GM19438 (cell line): ENCODE results near the gene HECW1.
"Not testable (repeated sequence)": the region's sequence is repeated elsewhere in the genome, so short reads cannot be mapped to it uniquely, and the experiment has no call there.

ENCODE experiments used
- ATAC-seq: cut with Tn5 transposase; IDR thresholded peaks from one replicate; pipeline ENCODE4 v1.9.1; 2021; ENCODE audit warnings: low read depth; ENCODE audit not compliant: unreplicated experiment

HECW1 gene

DNA sequence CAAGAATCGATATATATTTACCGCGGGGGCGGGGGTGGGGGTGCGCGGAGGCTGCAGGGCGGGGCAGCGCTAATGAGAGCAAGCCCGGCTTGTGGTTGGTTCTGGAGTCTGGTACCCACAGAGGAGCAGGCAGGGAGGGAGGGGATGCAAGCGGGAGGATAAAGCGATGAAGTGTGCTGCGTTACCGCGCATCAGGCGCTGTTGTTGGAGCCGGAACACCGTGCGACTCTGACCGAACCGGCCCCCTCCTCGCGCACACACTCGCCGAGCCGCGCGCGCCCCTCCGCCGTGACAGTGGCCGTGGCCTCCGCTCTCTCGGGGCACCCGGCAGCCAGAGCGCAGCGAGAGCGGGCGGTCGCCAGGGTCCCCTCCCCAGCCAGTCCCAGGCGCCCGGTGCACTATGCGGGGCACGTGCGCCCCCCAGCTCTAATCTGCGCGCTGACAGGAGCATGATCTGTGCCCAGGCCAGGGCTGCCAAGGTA, at the start of gene HECW1:
TSS of gene HECW1 (plus strand) at position 189 of the 482 bp plus-strand sequence. CDS start 131,259 bp downstream, outside the sequence.
- no peak for ATAC-seq

DNA sequence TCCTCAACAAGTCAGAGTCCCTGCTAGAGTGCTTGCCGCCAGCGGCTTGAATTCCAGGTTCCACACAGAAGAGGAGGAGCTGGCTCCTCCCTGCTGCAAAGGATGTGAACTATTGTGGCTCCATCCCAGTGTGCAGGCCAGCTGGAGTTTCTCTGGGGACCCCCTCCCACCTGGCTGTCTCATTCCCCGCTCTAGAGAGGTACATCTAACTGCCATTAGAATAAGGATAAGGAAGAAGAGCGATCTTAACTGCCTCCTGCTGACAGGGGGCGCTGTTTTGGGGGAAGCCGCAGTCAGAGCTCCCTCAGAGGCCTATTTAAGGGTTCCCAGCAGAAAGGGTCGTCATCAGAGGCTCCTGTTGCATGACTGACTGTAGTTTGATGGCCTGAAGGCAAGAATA, 40.8 kb upstream of the HECW1 start:
- no peak for ATAC-seq

DNA sequence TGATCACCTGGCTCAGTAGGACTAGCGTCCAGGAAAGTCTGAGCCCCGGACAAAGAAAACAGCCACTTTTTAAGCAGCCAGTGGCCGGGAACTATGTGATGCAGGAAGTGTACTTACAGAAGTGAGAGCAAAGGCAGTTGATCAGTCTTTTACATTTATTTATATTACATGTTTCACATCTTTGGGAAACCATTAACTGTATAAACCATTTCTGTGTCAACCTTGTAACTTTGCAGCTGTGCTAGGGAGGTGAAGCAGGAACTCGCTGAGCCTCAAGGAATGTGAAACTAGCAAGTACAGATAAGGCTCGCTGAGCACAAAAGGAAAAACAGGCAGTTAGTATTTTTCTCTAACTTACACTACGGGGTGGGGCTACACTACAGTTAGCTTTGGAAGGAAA, 39.9 kb upstream of the HECW1 start:
- peak; percentile 77 for ATAC-seq

DNA sequence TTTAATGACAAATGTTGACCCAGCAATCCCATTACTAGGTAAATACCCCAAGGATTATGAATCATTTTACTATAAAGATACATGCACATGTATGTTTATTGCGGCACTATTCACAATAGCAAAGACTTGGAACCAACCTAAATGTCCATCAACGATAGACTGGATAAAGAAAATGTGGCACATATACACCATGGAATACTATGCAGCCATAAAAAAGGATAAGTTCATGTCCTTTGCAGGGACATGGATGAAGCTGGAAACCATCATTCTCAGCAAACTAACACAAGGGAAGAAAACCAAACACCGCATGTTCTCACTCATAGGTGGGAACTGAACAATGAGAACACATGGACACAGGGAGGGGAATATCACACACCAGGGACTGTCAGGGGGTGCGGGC, 38.6 kb upstream of the HECW1 start:
- ATAC-seq, result not testable (repeated sequence)

DNA sequence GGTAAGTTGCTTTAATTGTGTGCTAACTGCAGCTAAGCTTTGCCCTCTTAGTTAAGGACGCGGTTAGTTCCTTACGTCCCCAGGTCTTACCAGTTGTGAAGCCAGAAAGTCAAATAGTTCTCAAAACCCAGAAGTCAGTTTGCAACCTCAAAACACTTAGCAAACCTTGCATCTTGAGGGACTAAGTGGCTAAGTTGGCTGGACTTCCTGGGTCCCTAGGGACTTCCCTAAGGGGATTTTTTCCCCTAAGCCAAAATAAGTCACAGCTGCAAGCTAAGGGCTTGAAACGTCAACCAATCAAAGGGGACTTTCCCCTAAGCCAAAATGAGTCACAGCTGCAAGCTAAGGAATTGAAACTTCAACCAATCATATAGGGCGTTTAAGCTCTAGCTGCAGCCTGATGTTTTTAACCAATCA, 36.2 kb upstream of the HECW1 start:
- no peak for ATAC-seq

DNA sequence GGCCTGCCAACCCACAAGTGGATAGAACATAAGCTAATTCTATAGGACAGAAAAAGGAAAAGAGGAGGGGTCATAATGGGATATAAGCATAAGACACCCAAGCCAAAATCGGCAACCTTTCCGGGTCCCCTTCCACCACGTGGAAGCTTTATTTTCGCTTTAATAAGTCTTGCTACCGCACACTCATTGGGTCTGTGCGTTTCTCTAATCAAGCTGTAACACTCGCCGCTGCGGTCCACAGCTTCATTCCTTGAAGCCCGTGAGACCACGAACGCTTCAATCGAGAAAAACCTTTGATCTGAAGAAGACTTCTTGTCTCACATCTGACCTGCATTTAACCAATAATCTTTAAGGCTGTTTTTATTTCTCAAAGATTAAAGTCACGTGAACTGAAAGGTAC, 35.8 kb upstream of the HECW1 start:
- no peak for ATAC-seq

DNA sequence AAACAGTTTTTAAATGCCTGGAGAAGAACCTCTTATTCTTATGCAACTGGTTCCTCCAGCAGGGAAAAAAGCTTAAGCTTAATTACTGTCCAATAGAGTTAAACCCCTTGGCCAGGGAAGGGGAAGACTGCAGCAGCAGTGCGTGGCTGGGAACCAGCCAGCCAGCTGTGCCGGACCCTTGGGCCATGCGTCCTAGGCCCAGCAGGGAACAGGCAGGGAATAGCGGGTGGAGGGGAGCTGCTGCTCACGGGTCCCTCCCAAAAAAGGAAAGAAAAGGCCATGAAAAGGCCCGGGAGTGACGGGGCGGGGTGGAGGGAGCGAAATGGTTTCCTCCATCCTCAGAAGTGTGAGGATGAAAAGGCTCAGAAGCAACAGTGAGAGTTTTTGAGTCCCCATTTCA, 35.2 kb upstream of the HECW1 start:
- ATAC-seq, result no peak

DNA sequence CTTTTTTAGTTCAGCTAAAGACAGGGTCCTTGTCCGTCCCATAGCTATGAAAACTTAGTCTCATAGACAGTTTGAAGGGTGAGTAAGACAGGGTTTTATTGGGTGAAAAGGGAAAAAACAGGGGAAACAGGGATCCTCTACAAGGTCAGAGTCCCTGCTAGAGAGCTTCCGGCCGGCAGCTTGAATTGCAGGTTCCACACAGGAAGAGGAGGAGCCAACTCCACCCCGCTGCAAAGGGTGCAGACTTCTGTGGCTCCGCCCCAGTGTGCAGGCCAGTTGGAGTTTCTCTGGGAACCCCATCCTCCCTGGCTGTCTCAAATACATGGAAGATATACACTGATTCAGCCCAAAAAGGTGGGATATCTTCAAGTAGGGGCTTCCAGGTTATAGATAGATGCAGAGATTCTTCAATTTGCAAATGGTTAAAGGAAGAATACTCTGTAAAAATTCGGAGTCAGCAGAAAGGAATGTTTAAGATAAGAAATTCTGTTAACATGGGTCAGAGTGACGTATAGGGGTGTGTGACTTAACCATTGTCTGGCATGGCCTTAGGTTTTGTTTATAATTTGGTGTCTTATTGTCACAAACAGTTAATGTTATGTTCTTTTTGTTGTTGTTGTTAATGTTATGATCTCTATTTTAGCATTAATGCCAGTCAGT, 34.6 kb upstream of the HECW1 start:
- no peak for ATAC-seq

DNA sequence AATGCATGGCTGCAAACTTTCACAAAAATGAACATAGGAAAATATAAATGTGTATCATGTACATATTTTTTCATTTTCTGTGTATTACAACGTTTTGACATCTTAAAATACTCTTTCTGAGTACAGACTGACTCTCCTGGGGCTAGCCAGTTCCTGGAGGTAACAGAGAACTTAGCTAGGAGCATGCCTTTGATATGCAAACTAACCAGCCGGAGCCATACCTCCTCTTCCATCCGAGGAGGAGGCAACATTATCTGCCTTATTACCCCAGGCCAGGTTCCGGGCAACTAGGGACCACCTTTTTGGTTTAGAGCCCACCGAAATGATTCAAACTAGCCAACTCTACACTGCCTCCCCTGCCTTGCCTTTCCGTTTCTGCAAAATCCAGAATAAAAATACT, 33.7 kb upstream of the HECW1 start:
- ATAC-seq, result no peak

DNA sequence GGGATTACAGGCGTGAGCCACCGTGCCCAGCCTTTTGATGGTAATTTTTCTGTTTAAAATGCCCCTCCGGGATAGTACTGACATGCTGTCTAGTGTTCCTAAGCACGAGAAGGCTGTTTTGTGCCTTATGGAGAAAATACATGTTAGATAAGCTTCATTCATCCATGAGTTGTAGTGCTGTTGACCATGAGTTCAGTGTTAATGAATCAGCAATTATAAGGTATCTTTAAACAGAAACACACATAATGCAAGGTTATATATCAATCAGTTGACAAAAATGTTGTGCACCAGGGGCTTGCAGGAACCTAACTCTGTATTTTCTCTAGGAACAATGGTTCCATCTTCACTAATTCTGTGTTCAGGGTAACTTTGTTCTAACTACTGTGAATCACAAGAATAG, 30.8 kb upstream of the HECW1 start:
- ATAC-seq, result no peak

DNA sequence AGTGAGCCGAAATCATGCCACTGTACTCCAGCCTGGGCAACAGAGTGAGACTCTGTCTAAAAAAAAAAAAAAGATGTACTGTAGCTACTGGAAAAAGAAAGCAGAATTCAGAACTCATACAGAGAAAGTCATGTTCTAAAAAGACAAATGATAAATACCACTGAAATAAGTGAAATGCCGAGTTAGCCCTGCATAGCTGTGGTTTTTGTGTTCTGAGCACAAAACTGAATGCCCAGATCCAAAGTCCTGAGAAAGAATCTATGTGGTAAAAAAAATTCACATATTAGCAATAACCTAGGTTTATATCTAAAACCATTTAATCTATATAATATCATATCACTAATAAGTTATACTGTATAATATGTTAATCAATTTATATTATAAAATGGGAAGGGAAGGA, 29.3 kb upstream of the HECW1 start:
- no peak for ATAC-seq

DNA sequence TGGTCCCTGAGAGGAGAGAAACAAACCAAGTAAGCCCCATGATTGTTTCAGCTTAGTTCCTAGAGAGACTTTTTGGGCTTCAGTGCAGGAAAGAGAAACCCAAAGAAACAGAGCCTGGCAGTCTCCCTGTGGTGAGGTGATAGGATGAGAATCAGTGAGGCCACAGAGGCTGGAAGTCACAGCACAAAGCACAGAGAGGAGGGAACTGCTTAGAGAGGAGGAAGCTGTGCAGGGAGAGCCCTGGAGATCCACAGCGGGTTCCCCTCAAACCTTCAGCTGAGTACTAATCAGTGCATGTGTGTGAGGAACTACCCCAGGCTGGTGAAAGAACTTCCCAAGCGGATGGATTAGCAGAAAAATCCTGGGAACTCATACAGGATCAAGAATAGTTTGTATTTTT, 27.4 kb upstream of the HECW1 start:
- ATAC-seq, result no peak

DNA sequence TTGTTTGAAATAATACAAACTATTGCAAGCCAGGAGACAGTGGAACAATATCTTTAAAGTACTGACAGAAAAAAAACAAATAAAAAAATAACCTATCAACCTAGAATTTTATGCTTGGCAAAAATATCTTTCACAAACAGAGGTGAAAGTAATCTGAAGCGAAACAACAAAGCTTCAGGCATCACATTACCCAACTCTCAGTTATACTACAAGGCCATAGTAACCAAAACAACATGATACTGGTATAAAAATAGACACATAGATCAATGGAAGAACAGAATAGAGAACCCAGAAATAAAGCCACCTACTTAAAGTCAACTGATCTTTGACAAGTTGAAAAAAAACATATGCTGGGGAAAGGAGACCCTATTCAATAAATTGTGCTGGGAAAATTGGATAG, 26.5 kb upstream of the HECW1 start:
- ATAC-seq, result no peak

DNA sequence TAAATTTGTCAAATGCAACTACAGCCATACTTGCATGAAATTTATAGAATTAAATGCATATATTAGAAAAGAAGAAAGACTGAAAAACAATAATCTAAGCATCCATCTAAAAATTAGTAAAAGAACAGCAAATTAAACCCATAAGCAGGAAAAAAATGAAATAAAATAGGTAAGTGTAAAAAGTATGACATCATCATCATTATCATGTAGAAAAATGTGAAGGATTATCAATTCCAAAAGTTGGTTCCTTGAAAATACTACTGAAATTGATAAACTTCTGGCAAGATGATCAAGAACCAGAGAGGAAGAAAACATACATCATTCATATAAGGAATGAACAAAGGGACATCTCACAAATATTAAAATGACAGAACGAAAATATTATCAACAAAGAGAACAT, 19.6 kb upstream of the HECW1 start:
- ATAC-seq, result no peak

DNA sequence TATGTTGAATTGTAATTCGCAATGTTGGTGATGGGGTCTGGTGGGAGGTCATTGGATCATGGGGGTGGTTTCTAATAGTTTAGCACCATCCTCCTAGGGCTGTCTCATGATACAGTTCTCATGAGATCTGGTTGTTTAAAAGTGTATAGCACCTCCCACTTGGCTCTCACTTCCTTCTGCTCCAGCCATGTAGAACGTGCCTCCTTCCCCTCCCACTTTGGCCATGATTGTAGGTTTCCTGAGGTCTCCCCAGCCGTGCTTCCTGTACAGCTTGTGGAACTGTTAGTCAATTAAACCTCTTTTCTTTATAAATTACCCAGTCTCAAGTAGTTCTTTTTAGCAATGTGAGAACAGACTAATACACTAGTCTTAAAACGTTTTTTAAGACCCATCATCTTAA, 15.6 kb upstream of the HECW1 start:
- ATAC-seq, result no peak

DNA sequence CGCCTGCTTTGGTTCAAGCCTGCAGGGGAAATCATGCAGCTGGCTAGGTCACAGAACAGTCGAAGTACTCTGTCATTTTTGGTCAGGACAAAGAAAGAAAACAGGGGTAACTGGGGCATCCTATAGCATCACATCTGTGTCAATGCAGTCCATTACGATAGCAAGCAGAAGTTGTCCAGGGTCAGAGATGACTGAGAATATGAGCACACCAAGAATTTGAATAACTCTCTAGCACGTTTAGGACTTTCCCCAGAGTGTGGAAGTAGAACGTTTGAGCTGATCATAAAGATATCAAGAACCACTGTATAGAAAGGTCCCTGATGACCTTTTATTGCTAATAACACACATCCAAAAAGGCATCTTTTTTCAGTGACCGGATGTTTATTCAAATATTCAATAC, 12.7 kb upstream of the HECW1 start:
- no peak for ATAC-seq

DNA sequence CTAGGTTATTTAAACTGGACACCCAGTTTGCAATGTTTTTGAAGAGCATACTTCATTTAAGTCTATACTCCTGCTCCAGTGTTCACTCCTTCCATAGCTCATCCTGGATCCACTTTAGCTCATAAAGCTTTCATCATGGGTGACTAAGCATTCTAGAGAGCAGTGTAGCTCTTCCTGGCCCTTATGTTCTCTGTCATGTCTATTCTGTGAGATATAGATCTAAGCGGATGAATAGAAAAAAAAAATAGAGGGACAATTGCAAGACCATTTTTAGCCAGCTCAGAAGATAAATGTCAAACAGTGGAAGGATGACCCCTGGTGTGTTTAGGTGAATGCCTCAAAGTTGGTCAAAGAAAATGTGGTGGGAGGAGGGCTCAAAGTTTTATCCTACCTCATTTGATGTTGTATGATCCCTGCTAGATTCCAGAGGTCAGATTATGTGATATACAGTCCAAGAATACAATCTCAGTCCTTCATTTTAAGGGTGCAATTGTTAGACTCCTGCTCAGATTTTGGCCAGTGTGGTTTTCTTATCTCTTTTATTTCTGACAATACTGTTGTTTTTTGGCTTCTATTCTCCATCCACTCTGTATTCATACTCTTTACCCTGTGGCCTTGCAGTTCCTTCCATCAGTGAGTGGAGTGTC, 7.5 kb upstream of the HECW1 start:
- no peak for ATAC-seq

DNA sequence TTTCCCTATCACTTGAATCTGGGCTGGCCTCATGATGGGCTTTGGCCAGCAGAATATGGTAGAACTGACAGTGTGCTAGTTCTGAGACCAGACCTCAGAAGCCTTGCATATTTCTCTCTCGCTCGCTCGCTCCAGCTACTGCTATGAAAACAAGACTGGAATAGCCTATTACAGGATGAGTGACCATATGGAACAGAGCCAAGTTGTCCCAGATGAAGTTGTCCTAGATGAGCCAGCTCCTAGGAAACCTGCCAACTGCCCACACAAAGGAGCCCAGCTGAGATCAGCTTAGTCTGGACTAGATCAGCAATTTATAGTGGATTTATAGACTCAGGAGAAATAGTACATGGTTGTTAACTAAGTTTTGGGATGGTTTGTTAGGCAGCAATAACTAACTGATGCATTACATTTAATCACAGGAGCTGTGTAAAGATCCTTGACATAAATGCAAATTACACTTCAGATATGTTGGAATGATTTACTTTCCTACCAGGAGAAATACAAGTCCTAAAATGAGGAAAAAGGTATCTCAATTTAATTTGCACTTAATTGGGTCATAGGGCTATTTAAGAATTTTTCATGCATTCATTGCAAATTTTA, 6.8 kb upstream of the HECW1 start:
- no peak for ATAC-seq

DNA sequence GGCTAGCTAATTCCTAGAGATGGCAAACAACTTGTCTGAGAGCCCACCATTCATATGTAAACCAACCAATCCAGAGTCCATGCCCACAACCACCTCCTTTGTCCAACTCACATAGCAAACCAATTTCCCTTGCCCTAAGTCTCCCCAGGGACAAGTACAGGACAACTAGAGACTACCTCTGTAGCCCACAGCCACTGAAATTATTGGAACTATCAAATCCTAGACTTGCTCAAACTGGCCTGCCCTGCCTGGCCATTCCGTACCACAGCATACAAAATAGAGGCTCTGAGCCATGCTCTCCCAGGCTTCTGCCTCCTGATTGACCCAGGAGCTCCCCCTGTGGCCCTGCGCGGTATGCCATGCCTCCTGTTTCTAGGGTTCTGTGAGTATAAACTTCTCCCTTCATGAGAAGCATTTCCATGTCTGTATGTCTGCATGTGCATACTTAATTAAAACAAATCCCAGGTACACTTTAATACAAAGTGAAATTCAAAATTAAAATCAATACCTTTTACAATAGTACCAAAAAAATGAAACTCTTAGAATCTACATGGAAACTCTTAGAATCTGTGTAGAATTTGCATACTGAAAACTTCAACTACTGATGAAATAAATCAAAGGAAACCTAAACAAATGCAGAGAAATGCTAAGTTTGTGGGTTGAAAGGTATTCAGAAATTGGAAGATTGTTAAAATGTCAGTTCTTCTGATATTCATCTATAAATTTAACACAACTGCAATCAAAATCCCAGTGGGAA, 4.0 kb upstream of the HECW1 start:
- peak; percentile 93 for ATAC-seq

DNA sequence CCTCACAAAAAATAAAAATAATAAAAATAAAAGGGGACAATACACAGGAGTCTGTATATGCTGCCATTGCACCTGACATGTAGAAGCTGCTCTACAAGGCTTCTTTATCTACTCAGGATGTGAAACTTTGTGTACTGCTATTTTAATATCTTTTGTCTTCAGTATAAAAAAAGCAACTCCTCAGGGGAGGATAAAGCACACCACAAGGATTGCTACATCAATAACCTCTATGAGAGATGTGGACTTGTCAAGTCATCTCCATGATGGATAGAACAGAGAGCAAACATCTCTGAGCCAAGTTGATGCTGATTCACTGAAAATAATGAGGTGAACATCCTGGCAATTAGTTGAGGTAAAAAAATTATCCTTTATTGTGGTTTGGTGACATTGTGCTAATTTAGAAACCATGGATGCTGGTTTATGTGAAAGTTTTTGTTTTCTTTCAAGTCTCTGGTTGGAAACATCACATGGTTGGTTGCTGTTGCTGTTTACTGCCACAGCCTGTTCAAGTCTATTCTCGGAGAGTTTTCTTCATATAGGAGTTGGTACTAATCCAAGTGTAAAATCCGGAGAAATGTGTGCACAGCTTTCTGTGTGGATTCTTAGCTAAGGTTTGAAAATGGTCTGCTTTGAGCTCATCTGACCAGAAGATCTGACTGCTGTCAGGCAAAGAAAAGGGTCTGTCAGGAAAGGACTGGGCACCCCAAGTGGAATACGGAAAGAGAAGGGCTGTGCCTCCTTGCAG, 1.5 kb upstream of the HECW1 start:
- no peak for ATAC-seq
